SIG-M5 treated with dmso at 0.1 percent for 504 hours (cell line): ENCODE measurements around the gene TEX12.
"Not testable (repeated sequence)": the region's sequence is repeated elsewhere in the genome, so short reads cannot be mapped to it uniquely, and the experiment has no call there.

Experiments
- DNase-seq: peaks from one replicate; lab custom pipeline; 2025; ENCODE audit not compliant: unreplicated experiment; lab: John Stamatoyannopoulos, UW

Gene TEX12

GRCh38 chr11:112163875-112164685 lies 3.1 kb upstream of the TEX12 start, which contains the start of gene IL18:
Gene IL18 (minus strand): TSS chr11:112164094. CDS start chr11:112155053, 9,041 bp downstream.
- peak; percentile 55 for DNase-seq

- no peak for DNase-seq
Measured at GRCh38 chr11:112165049-112165448, 2.1 kb upstream of the TEX12 start.

GRCh38 chr11:112166562-112166961 lies 610 bp upstream of the TEX12 start:
- no peak for DNase-seq

GRCh38 chr11:112172362-112172994 lies 5.3 kb downstream of the TEX12 start:
- no peak for DNase-seq

- no peak for DNase-seq
Measured at GRCh38 chr11:112173152-112173551, 6.0 kb downstream of the TEX12 start.

- peak; percentile 32 for DNase-seq
Measured at GRCh38 chr11:112174789-112175598, 7.8 kb downstream of the TEX12 start, which contains the start of gene BCO2. Gene BCO2 (plus strand): TSS chr11:112175512. CDS start chr11:112175602, 90 bp downstream.

- no peak for DNase-seq
Measured at GRCh38 chr11:112175599-112175952, 8.4 kb downstream of the TEX12 start.

- no peak for DNase-seq
Measured at GRCh38 chr11:112176077-112176476, 8.9 kb downstream of the TEX12 start.

- DNase-seq, result no peak
Measured at GRCh38 chr11:112177589-112177988, 10.4 kb downstream of the TEX12 start.

GRCh38 chr11:112178428-112178827 lies 11.3 kb downstream of the TEX12 start:
- no peak for DNase-seq

GRCh38 chr11:112178936-112179335 lies 11.8 kb downstream of the TEX12 start:
- DNase-seq, result no peak

- peak; percentile 82 for DNase-seq
Measured at GRCh38 chr11:112179601-112180000, 12.4 kb downstream of the TEX12 start.

- no peak for DNase-seq
Measured at GRCh38 chr11:112182867-112183266, 15.7 kb downstream of the TEX12 start.

GRCh38 chr11:112185883-112186282 lies 18.7 kb downstream of the TEX12 start:
- DNase-seq, result no peak

GRCh38 chr11:112186304-112186703 lies 19.1 kb downstream of the TEX12 start:
- no peak for DNase-seq

- DNase-seq, result not testable (repeated sequence)
Measured at GRCh38 chr11:112195113-112195512, 27.9 kb downstream of the TEX12 start.

- DNase-seq, result no peak
Measured at GRCh38 chr11:112195951-112196351, 28.8 kb downstream of the TEX12 start.

GRCh38 chr11:112196519-112197087 lies 29.4 kb downstream of the TEX12 start:
- DNase-seq, result no peak

- not testable (repeated sequence) for DNase-seq
Measured at GRCh38 chr11:112199101-112199500, 31.9 kb downstream of the TEX12 start.

GRCh38 chr11:112200252-112200651 lies 33.1 kb downstream of the TEX12 start:
- peak; percentile 13 for DNase-seq

GRCh38 chr11:112206071-112206470 lies 38.9 kb downstream of the TEX12 start:
- no peak for DNase-seq
